GM12872 (cell line): ENCODE data around the gene PORCN.

Experiments
- TF ChIP-seq, protein P1 (sequence below): IDR thresholded peaks from 3 replicates; pipeline ENCODE4 v1.5.1; 2011; ENCODE audit warnings: low read depth, mild to moderate bottlenecking, low read length, moderate library complexity; ENCODE audit not compliant: insufficient read depth

PORCN gene

DNA sequence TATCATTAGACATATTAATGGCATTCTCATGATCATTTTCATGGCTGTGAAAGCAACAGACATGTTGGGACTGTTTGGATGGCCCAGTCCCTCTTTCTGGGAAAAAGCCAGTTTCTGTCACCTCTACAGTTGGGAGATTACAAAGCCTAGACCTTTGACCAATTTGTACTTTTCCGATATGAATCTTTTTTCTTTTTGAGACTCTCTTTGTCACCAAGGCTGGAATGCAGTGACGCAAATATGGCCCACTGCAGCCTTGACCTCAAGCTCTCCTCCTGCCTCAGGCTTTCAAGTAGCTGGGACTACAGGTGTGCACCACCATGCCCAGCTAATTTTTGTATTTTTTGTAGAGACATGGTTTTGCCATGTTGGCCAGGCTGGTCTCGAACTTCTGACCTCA, 40.1 kb downstream of the PORCN start:
- TF ChIP-seq, protein P1, sequence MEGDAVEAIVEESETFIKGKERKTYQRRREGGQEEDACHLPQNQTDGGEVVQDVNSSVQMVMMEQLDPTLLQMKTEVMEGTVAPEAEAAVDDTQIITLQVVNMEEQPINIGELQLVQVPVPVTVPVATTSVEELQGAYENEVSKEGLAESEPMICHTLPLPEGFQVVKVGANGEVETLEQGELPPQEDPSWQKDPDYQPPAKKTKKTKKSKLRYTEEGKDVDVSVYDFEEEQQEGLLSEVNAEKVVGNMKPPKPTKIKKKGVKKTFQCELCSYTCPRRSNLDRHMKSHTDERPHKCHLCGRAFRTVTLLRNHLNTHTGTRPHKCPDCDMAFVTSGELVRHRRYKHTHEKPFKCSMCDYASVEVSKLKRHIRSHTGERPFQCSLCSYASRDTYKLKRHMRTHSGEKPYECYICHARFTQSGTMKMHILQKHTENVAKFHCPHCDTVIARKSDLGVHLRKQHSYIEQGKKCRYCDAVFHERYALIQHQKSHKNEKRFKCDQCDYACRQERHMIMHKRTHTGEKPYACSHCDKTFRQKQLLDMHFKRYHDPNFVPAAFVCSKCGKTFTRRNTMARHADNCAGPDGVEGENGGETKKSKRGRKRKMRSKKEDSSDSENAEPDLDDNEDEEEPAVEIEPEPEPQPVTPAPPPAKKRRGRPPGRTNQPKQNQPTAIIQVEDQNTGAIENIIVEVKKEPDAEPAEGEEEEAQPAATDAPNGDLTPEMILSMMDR: no peak

DNA sequence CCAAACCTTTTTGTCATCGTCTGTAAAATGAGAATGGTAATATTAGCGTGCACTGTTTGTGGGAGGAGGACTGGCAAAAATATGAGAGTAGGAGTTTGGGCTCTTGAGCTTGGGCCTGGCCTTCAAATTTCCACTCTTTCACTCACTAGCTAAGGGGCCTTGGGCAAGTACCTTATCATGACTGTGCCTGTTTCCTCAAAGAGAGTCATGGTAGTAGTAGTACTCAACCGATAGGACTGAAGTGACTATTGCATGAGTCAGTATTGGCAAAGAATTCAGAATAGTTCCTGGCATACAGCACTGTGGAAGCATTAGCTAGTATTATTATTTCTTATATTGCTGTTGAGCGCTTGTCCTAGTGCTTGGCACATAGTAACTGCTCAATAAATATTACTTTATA, 49.5 kb downstream of the PORCN start:
- TF ChIP-seq, protein P1: no peak

DNA sequence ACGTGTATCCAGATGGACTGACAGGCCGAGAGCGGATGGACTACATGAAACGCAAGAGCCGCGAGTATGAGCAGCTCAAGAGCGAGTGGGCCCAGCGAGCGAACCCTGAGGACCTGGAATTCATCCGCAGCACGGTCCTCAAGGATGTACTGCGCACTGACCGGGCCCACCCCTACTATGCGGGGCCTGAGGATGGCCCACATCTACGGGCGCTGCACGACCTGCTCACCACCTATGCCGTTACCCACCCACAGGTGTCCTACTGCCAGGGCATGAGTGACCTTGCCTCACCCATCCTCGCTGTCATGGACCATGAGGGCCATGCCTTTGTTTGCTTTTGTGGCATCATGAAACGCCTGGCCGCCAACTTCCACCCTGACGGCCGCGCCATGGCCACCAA, 50.8 kb downstream of the PORCN start:
- TF ChIP-seq, protein P1: no peak

DNA sequence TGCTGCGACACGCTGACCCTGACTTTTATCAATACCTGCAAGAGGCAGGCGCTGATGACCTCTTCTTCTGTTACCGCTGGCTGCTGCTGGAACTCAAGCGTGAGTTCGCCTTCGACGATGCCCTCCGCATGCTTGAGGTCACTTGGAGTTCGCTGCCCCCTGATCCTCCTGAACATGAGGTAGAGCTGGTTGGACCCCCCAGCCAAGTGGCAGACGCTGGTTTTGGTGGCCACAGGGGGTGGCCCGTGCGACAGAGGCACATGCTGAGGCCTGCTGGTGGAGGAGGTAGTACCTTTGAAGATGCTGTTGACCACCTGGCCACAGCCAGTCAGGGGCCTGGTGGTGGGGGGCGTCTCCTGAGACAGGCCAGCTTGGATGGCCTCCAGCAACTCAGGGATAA, 51.3 kb downstream of the PORCN start:
- TF ChIP-seq, protein P1: no peak

DNA sequence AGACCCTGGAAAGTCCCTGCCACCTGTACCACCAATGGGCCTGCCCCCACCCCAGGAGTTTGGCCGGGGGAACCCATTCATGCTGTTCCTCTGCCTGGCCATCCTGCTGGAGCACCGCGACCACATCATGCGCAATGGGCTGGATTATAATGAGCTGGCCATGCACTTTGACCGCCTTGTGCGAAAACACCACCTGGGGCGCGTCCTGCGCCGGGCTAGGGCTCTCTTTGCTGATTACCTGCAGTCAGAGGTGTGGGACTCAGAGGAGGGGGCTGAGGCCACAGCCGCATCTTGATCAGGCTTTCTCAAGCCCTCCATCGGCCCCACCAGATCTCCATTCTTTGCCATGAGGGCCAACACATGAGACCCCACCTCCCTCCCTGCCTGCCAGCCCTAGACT, 51.9 kb downstream of the PORCN start:
- TF ChIP-seq, protein P1: no peak

DNA sequence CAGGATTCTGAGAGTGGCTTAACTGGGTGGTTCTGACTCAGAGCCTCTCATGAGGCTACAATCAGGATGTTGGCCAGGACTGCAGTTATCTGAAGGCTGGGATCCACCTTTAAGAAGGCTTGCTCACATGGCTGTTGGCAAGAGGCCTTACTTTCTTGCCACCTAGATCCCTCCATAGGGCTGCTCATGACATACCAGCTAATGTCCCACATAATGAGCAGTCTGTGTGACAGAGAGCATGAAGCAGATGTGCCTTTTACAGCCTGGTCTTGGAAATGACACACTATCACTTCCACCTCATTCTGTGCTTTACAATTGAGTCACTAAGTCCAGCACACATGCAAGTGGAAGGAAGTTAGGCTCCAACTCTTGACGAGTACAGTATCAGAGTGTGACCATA, 61.2 kb downstream of the PORCN start:
- TF ChIP-seq, protein P1: no peak
